Esophagus muscularis mucosa (tissue), 4 donors: ENCODE data around the gene ELP1.

Source experiments
- EP300 ChIP-seq: sonication (generic); formaldehyde crosslinking; IDR thresholded peaks from one replicate; pipeline ENCODE4 v1.6.1; 2017; ENCODE audit warnings: antibody characterized with exemption
- POLR2A ChIP-seq: fragments of 450-650 bp; IDR thresholded peaks from one replicate; pipeline ENCODE4 v1.6.1; 2017; ENCODE audit warnings: antibody characterized with exemption, moderate library complexity, mild to moderate bottlenecking, low read depth
- POLR2AphosphoS5 ChIP-seq, 2 donors: sonication (generic); formaldehyde crosslinking; IDR thresholded peaks; one replicate each; pipeline ENCODE4 v1.6.1; 2017; ENCODE audit warnings: antibody characterized with exemption in 2 of 2
- TF ChIP-seq, protein P1 (sequence below), 3 experiments: fragments of 200-600 bp in 2 of 3; fragments of 450-650 bp in 1 of 3; sonication (generic) in 2 of 3; IDR thresholded peaks; one replicate each; pipeline ENCODE4 v1.5.1; 2017 to 2019; ENCODE audit warnings: antibody characterized with exemption in 3 of 3, mild to moderate bottlenecking in 2 of 3, moderate library complexity in 1 of 3

GRCh38 chr9:108844856-108845255 lies 89.1 kb downstream of the ELP1 start:
- TF ChIP-seq, protein P1, sequence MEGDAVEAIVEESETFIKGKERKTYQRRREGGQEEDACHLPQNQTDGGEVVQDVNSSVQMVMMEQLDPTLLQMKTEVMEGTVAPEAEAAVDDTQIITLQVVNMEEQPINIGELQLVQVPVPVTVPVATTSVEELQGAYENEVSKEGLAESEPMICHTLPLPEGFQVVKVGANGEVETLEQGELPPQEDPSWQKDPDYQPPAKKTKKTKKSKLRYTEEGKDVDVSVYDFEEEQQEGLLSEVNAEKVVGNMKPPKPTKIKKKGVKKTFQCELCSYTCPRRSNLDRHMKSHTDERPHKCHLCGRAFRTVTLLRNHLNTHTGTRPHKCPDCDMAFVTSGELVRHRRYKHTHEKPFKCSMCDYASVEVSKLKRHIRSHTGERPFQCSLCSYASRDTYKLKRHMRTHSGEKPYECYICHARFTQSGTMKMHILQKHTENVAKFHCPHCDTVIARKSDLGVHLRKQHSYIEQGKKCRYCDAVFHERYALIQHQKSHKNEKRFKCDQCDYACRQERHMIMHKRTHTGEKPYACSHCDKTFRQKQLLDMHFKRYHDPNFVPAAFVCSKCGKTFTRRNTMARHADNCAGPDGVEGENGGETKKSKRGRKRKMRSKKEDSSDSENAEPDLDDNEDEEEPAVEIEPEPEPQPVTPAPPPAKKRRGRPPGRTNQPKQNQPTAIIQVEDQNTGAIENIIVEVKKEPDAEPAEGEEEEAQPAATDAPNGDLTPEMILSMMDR (IDR thresholded peaks at IDR 0.05), result no peak
- no peak for TF ChIP-seq POLR2A
- TF ChIP-seq POLR2AphosphoS5 (IDR thresholded peaks at IDR 0.05), result no peak
- no peak for TF ChIP-seq EP300
